GM18499 (cell line): ENCODE measurements around the gene TOX2.

Experiments
- ATAC-seq: cut with Tn5 transposase; IDR thresholded peaks from one replicate; pipeline ENCODE4 v1.9.1; 2021; ENCODE audit warnings: moderate number of reproducible peaks; ENCODE audit not compliant: insufficient read depth, unreplicated experiment

Gene TOX2

DNA sequence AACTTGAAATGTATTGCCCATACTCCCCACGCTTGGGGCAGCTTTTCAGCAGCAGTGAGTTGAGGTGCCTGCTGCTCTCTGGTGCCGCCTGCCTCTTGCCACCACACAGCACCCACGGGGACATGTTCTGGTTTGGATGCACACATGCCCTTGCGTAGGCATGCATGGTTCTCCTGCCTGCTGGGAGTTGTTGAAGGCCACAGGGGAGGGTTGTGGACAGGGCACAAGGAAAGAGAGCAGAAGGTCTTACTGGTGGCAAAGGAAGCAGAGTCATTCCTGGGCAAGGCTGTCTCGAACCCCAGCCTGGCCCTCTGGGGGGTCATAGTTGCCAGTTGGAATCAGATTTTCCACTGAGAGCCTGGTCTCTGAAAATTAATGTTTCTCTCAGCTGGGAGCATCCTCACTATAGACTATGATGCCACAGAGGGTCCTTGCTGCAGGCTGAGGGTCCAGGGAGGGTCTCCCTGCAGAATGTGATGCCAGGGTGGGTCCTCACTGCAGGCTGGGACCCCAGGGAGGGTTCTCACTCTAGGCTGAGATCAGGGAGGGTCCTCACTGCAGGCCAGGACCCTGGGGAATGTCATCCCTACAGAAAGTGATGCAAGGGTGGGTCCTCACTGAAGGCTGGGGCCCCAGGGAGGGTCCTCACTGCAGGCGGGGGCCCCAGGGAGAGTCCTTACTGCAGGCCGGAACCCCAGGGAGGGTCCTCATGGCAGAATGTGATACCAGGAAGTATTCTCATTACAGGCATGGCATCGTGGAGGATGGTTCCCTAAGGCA is 59.2 kb downstream of the TOX2 start:
- no peak for ATAC-seq

DNA sequence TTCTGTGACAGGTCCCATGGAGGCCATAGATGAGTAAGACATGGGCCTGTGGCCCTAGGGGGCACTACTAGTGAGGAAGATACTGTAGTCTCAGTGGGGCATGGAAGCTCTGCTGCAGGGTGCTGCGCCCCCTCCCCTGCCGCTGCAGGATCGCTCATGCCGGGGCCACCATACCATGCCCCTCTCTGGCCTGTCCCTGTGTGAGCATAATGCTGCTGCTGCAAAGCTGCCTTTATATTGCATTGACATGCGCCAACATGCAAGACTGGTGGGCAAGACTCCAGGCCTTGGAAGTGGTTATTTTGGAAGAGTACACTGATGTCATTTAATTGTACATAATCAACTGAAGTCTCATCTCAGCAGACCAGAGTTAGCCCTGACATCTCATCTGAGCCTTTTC is 60.0 kb downstream of the TOX2 start:
- ATAC-seq = no peak

DNA sequence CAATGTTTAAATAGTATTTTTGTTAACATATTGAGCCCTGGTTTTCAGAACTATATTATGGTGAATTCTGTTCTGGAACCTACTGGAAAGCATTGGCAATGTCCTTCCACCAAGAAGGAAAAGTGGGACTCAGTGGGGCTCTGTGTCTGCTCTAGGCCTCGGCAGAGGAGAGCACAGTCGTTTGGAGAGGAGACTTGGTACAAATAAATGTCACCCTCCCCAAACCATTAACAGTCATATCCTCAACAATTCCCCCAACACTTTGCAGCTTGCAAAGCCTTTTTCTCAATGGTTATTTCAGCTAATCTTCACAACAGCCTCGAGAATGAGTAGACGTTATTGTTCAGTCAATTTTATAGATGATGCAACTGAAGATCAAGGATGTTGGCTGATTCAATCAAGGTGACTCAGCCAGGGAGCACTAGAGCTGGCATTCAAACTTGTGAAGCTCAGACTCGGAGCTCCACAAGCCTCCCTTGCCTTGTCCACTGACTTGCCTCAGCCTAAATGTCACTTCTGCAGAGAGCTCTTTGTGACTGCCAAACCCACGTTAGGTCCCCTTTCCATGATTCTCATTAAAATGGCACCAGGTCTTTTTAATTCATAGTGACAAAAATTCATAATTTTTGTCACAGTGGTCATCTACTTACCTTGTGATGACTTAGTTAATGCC is 60.6 kb downstream of the TOX2 start:
- no peak for ATAC-seq

DNA sequence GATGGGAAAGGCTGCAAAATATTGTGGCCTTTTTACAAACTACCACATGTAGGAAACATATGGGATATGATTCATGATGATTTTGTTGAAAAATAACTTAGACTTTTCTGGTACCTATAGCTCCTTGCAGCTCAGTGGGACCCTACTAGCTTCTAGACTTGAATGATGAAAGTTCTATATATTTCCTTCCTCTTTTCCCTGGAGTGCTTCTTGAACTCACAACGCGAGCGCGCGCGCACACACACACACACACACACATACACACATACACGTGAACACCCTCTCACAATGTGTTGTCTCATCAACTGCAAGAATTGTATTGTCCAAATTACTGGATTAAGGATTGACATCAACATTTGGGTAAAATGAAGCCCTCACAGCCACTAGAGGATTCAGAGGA is 61.9 kb downstream of the TOX2 start:
- no peak for ATAC-seq

DNA sequence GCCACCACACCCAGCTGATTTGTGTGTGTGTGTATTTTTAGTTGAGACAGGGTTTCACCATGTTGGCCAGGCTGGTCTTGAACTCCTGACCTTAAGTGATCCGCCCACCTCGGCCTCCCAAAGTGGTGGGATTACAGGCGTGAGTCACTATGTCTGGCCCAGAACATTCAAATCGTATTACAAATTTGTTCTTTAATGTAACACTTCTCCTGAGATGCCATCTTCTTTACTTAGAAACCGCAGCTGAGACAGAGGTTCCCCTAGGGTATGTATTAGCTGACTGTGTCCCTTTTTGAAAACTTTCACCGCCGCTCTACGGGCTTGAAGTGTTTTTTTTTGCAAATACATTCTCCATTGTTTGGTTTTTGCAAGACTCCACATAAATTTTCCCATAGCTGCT is 62.6 kb downstream of the TOX2 start:
- no peak for ATAC-seq

DNA sequence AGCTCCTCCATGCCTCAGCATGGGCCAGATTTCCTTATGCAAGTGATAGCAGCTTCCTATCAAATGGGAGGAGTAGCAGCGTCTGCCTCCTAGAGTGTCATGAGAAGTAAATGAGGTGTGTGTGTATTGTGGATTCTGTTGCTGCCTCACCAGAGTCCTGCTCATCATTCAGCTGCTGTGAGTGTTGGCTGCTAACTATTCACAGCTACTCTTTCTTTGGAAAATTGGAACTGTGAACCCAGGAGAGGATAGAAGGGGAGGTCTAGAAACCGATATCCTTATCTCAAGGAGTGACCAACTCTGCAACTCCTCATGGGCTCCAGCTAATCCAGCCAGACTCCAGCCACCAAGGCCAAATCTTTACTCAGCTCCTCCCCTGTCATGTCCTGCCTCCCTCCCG is 63.3 kb downstream of the TOX2 start:
- no peak for ATAC-seq

DNA sequence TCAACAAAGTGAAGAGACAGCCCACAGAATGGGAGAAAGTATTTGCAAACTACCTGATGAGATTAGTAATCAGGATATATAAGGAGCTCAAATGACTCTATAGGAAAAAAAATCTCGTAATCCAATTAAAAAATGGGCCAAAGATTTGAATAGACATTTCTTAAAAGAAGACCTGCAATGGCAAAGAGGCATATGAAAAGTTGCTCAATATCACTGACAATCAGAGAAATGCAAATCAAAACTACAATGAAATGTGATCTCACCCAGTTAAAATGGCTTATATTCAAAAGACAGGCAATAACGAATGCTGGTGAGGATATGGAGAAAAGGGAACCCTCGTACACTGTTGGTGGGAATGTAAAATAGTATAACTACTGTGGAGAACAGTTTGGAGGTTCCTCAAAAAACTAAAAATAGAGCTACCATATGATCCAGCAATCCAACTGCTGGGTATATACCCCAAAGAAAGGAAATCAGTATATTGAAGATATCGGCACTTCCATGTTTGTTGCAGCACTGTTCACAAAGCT is 65.0 kb downstream of the TOX2 start:
- ATAC-seq = no peak

DNA sequence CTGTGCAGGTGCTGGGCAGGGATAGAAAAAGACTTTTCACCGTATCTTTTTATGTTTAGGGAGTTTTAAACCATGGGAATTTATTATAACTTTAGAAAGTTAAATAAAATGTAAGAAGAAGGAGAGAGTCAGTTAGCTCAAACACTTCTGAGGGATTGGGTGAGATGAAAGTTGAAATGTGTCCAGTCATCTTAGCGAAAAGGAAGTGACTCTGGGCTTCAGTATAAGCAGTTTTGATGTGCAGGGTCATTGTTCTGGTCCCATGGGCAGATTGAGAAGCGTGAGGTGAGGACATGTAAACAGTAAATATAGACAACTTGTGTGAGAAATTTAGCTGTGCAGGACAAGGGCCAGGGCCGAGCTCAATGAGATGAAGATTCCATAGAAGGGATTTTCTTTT is 66.9 kb downstream of the TOX2 start:
- ATAC-seq = no peak

DNA sequence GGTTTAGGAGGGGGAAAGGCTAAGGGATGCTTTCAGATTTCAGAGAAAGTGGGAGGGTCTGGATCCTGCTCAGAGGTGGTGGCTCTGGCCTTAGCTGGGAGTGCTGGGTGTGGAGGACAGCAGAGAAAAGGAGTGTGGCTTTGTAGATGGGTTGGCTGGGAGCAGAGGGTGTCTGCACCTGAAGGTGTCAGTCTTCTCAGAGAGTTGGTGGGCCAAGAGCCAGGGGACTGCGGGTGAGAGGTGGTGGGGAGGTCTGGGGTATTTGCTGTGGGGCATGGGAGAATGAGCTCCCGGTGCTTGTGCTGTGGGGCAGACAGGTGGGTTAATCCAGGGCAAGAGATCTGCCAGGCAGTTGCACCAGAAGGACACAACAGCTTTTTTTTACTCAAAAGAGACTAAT is 67.4 kb downstream of the TOX2 start:
- no peak for ATAC-seq

DNA sequence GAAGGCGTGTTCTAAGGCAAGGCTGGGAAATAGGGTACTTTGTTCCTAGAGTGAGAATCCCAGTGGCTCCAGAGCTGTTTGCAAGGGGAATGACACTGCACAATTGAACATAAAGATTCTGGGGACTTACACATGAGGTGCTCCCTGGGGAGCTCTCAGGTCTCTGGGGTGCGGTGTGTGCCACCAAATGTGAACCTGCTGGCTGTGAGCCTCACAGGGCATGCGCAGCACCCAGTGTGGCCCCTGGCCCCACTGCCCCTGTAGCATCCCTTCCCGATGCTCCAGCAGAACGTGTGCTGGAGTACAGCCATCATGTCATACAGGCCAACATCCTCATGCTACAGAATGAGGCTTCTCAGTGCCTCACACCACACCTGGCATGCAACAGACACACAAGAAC is 68.2 kb downstream of the TOX2 start:
- no peak for ATAC-seq

DNA sequence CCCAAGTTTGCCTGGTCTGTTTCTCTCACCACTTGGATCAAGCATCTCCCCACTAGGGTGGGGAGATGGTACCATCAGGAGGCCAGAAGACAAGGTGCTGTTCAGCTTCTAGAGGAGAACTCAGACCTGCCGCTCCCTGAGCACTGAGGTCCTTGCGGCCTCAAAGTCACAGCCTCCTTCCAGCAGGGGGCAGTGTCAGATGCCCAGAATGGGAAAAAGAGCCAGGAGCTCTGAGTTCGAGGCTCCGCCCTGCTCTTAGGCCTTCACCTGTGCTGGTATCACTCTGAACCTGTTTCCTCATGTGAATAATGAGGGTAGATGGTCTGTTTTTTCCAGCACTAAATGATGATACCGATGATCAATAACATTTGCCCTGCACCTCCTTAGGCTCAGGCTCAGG is 68.7 kb downstream of the TOX2 start:
- no peak for ATAC-seq

DNA sequence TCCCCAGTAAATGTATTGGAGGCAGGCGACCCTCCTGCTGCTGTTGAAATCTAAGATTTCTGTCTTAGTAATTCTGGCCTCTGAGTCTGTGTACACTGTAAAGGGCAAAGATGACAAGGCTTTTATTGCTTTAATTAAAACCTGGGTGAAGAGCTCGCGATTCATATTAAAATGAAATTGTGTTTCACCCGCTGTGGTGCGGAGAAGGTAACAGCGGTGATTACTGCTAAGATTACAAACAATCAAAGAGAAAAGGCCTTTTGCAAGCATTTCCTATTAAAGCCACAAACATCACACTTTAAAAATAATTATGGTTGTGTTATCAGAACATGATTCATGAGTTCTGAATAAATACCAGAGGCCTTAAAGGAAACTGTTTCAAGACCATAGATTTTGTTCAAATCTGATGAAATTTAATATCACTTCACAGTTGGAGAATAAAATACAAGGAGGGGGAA is 69.3 kb downstream of the TOX2 start:
- no peak for ATAC-seq

DNA sequence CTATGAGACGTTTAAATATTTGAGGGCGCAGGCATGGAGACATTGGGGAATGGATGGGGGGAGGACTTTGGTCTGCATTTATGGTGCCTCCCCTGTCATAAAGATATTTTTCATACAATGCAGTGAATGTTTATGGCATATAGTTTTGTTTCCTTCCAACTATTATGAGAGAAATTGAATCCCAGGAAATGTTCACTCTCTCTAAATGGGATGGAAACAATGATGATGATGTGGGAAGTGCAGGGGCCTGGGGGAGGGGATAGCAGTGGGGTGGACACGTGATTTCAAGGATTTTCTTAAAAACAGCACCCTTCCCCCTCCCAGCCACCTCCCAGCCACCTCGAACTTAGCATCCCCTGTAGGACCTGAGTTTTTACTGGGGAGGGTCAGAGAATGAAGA is 69.9 kb downstream of the TOX2 start:
- ATAC-seq = no peak

DNA sequence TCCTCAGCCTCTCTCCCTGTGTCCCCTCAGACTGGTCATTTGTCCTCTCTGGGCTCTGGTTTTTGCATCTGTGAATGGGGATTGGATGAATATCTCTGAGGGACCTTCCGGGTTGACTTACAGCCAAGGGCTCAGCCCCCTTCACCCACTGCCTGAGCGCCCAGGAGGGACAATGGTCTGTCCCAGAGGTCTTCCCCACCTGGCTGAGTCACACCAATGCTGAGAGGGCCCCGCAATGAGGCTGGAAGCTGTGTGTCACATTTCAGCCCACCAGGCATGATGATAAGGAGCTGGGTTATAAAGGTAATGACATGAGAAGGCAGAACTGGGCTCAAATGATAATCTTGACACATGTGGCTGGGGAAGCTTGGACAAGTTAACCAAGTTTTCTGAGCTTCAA is 70.5 kb downstream of the TOX2 start:
- no peak for ATAC-seq

DNA sequence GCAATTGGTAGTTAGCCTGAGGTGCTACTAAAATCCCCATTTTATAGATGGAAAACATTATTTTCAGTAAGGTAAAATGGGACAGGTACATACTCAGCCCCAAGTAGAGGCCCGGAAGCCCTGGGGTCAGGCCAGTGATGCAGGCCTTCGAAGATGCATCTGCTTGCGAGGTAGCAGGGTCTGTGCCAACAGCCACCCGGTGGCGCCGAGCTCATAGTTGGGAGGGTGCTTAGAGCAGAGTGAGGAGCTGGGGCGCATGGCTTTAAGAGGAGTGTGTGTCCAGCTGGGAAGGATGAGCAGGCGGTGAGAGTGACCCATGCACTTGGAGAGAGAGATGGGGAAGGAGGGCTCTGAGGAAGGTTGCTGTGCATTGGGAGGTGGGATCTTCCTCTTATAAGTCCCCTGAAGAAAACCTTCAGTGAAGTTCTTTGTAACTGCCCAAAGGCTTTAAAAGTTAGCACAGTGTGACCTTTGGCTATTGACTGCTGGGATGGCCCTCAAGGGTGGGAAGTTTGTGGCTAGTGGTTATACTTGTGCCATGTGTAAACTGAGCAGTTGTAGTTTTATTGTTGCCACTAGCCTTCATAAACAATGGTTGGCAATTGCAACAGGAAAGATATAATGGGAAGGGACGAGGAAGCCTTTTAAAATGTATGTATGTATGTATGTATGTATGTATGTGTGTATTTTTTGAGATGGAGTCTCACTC is 71.1 kb downstream of the TOX2 start:
- no peak for ATAC-seq

DNA sequence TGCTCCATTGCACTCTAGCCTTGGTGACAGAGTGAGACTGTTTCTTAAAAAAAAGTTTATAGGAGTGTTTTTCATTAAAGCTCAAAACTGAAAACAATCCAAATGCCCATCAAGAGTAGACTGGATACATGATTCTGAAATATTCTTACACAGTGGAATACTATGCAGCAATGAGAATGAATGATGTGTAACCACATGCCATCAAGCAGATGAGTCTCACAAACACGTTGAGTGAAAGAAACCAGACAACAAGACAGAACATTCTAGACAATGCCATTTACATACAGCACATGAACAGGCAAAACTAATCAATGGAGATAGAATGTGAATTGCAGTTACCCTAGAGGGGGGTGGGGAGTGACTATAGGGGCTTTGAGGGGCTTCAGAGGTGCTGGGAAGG is 72.4 kb downstream of the TOX2 start:
- no peak for ATAC-seq

DNA sequence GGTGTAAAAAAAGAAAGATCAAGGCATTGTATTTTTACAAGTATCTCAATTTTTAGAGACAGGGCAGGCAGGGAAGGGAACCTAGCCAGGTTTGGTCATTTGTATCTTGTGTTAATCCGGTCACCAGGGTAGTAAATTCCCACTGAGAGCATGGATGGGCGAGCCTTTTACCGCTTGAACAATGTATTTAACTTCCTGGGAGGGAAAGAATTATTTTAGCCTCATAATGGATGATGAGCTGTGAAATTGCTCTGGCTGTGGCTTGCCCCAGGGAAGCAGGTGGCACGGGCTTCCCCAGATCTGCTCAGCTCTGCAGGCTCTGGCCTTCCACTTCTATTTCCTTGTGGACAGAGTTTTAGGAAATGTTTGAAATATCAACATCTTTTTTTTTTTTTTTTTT is 72.9 kb downstream of the TOX2 start:
- no peak for ATAC-seq

DNA sequence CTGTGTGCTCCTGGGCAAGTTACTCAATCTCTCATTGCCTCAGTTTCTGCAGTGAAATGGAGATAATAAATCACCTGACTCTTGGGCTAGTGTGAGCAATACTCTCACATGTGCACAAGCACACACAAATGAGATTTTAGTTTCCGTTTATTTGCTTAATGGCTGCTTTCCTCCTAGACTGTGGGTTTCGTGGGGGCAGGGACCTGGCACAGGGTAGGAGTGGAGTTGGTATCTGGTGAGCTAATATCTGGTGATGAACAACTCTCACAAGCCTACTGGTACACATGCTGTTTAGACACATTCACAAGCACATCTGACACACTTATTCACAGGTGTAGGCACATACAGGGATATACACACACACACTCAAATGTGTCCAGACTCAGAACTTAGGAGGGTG is 73.8 kb downstream of the TOX2 start:
- ATAC-seq = no peak

DNA sequence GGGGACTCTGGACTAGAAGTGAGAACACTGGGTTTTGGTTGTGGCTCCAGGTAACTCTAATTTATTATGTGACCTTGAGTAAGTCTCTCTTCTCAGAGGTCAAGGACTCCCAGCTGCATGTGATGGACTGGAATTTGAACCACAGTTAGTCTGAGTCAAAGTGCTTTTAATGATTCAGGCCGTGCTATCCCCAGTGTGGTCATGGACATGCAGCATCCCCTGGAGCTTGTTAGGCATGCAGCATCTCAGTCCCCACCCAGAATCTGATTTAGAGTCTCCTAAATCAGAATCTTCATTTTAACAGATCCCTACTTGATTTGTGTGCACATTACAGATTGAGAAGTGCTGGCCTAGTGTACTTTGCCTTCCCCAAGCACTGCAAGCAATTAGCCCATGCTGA is 74.2 kb downstream of the TOX2 start:
- ATAC-seq = no peak

DNA sequence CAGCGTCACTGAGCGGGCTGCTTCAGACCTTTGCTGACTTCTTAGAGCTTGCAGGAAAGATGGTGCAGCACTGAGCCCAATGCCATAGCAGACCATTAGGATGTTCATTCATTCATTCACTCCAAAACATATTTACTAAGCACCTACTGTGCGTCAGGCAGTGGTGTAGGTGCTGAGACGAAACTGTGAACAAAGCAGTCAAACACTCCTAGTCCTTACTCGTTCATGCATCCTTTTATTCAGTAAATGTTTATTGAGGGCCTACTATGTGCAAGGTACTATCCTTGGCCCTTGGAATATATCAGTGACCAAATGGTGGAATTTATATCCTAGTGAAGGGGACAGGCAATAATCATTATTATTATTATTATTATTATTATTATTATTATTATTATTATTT is 76.6 kb downstream of the TOX2 start:
- no peak for ATAC-seq

DNA sequence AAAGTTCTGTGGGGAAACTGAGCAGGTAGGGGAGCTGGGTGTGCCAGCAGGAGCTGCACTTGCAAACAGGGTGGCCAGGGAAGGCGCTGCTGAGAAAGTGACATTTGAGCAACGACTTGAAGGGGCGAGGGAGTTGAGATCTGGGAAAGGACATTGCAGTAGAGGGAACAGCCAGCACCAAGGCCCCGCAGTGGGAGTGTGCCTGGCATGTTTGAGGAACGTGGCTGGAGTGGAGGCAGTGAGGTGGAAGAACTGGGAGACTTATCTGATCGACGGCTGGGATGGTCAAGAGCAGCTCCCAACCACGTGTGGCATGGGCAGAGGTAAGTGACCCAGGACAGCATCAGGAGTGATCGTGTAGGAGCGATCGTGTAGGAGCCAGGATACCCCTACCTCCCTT is 77.3 kb downstream of the TOX2 start:
- ATAC-seq = no peak
